ENCODE measurements around the gene KRTAP4-6. TPM values are rescaled to one million over a fixed set of nuclear protein-coding genes. Genes with fewer than 3 reads are reported as not detected.

Gene KRTAP4-6
- total and polyA plus RNA-seq, 2 of the 8 experiments (the other 6 are each of a cell fraction or from before 2014, with no cell fraction given), result not detected

- no peak overlapping the region for H2AFZ ChIP-seq (ENCODE audit: low read length)
- POLR2A ChIA-PET (ENCODE audit: partially characterized antibody), result no interaction called here
Observed at GRCh38 chr17:41153856-41154255, 13.5 kb upstream of the KRTAP4-6 start.

More at GRCh38 chr17:41153856-41154255, 13.5 kb upstream of the KRTAP4-6 start:
- Histone ChIP-seq H3K23ac (ENCODE audit: insufficient read length) (no peak overlapping the region), H3K27ac (ENCODE audit: low read depth, low read length) (no peak overlapping the region), H3K79me2 (ENCODE audit: control insufficient read depth in 1 of 2, insufficient read depth in 2 of 2, low read length in 2 of 2) (no peaks in the 10 kb centered on the region), H3K79me1 (ENCODE audit: low read depth, low read length) (no peaks in the 10 kb centered on the region), H2BK12ac (ENCODE audit: low read depth, low read length) (no peak overlapping the region), H3K56ac (replicated peaks; ENCODE audit: insufficient read length, low read depth, low read length) (no peak overlapping the region), H3K36me3 (ENCODE audit: control insufficient read depth in 2 of 4, insufficient read depth in 4 of 4, low read length in 3 of 4) (no peaks in the 10 kb centered on the region), H3K4me2 (ENCODE audit: insufficient read depth in 1 of 2, low read depth in 2 of 2, low read length in 2 of 2) (no peak overlapping the region), H4K8ac (ENCODE audit: extremely low read depth, insufficient read depth, low read length) (no peak overlapping the region), H2AK5ac (ENCODE audit: low read depth, low read length) (no peak overlapping the region), H3K18ac (ENCODE audit: extremely low read depth, low read length) (no peak overlapping the region), H3K23me2 (ENCODE audit: low read depth, low read length) (no peaks in the 10 kb centered on the region; the same call in 1 of the 2 replicates), H2BK5ac (ENCODE audit: low read depth, low read length) (no peak overlapping the region), H4K5ac (ENCODE audit: insufficient read length, low read depth, low read length) (no peak overlapping the region), H3K4me1 (replicated peaks in 1 of 4; ENCODE audit: control insufficient read depth in 3 of 4, insufficient read depth in 4 of 4, low read length in 3 of 4) (no peaks in the 10 kb centered on the region), H2BK20ac (ENCODE audit: low read length) (no peak overlapping the region), H2BK120ac (replicated peaks; ENCODE audit: low read depth, low read length) (no peak overlapping the region), H3K27me3 (replicated peaks in 1 of 4; ENCODE audit: control insufficient read depth in 3 of 4, extremely low read depth in 1 of 4, insufficient read depth in 3 of 4, low read length in 3 of 4) (no peaks in the 10 kb centered on the region), H3K4me3 (ENCODE audit: extremely low read depth in 1 of 4, insufficient read depth in 2 of 4, low read depth in 3 of 4, low read length in 4 of 4) (no peak overlapping the region), H3K9me3 (ENCODE audit: insufficient read depth in 2 of 2, low read depth in 1 of 2, low read length in 1 of 2) (no peaks in the 10 kb centered on the region), H2BK15ac (ENCODE audit: low read length) (no peak overlapping the region), H3K9ac (replicated peaks in 1 of 4; ENCODE audit: extremely low read depth in 1 of 4, low read depth in 3 of 4, low read length in 3 of 4) (no peak overlapping the region), H3K4ac (replicated peaks; ENCODE audit: insufficient read length, low read depth, low read length) (no peak overlapping the region), H4K91ac (replicated peaks; ENCODE audit: insufficient read length, low read length) (no peak overlapping the region), H4K20me1 (replicated peaks in 1 of 2; ENCODE audit: control insufficient read depth in 1 of 2, insufficient read depth in 2 of 2, low read length in 2 of 2) (no peaks in the 10 kb centered on the region), H3K14ac (ENCODE audit: insufficient read length) (no peak overlapping the region)
- no peak for DNase-seq (ENCODE audit: low read depth in 1 of 2, low spot score in 2 of 2)
- WGBS, 2 experiments (ENCODE audit: extremely low coverage in 1 of 2, insufficient coverage in 1 of 2, insufficient read length in 1 of 2, insufficient replicate concordance in 2 of 2, low coverage in 1 of 2, low lambda C conversion rate in 2 of 2, missing lambda C conversion rate in 1 of 2), result 98% methylated on average over 2 of the region's 2 CpGs; no CpG with 5 or more reads in 1 of the 2 experiments
- no peak for TF ChIP-seq KDM5A (IDR thresholded peaks at IDR 0.05; ENCODE audit: low read length)
- TF ChIP-seq PHF8 (conservative IDR thresholded peaks at IDR 0.05; ENCODE audit: low read depth, low read length), result no peak
- TF ChIP-seq CTCF (IDR thresholded peaks at IDR 0.05; ENCODE audit: control extremely low read depth in 1 of 3, insufficient read depth in 1 of 3, low read depth in 1 of 3, low read length in 3 of 3), result no peak
- no peak for TF ChIP-seq SIRT6 (IDR thresholded peaks at IDR 0.05; ENCODE audit: low read length)
- TF ChIP-seq EZH2 (IDR thresholded peaks at IDR 0.05; ENCODE audit: low read depth, low read length, severe bottlenecking), result no peak
- TF ChIP-seq CHD2 (IDR thresholded peaks at IDR 0.05; ENCODE audit: low read length), result no peak
- no peak for TF ChIP-seq RNF2 (IDR thresholded peaks at IDR 0.05; ENCODE audit: borderline replicate concordance, low read depth, low read length, missing control alignments, poor library complexity, severe bottlenecking)
- CTCF ChIA-PET (ENCODE audit: partially characterized antibody), result no interaction called here
- FAIRE-seq, result no peak

Data from H1 (cell line).